Heart right ventricle (tissue), 16 donors: Measurements from ENCODE around the gene SBF2. TPM values are rescaled to one million over a fixed set of nuclear protein-coding genes. Genes with fewer than 3 reads are reported as not detected.

ENCODE experiments used
- ATAC-seq, 8 donors: fragments of 200-7000 bp; cut with Tn5 transposase; one replicate each; pipeline ENCODE4 v1.9.1; 2020; ENCODE audit warnings: mild to moderate bottlenecking in 8 of 8, moderate library complexity in 8 of 8, moderate number of reproducible peaks in 1 of 8
- DNase-seq, 2 donors: peaks; one replicate each; pipeline ENCODE4 v3.0.0-alpha.2; 2020
- H3K27ac ChIP-seq, 10 donors: fragments of 200-600 bp; sonication (generic) in 2 of 10; one replicate each; pipeline versions ENCODE4 v1.5.0 to v1.8.0; 2020 to 2022; ENCODE audit warnings: mild to moderate bottlenecking in 3 of 10
- H3K27me3 ChIP-seq, 7 donors: fragments of 200-600 bp; one replicate each; pipeline ENCODE4 v1.8.0; 2021 to 2022; ENCODE audit warnings: mild to moderate bottlenecking in 2 of 7
- H3K36me3 ChIP-seq, 9 donors: fragments of 200-600 bp; sonication (generic) in 1 of 9; one replicate each; pipeline versions ENCODE4 v1.5.0 to v1.8.0; 2020 to 2022; ENCODE audit warnings: mild to moderate bottlenecking in 2 of 9
- H3K4me1 ChIP-seq, 9 donors: fragments of 200-600 bp; sonication (generic) in 1 of 9; one replicate each; pipeline versions ENCODE4 v1.5.0 to v1.8.0; 2020 to 2022; ENCODE audit warnings: mild to moderate bottlenecking in 4 of 9
- H3K4me3 ChIP-seq, 10 donors: fragments of 200-600 bp; sonication (generic) in 2 of 10; one replicate each; pipeline versions ENCODE4 v1.5.0 to v1.8.0; 2020 to 2022; ENCODE audit warnings: mild to moderate bottlenecking in 7 of 10, moderate library complexity in 2 of 10
- H3K9me3 ChIP-seq, 11 donors: fragments of 200-600 bp in 10 of 11; sonication (generic) in 2 of 11; one replicate each; pipeline versions ENCODE4 v1.5.0 to v1.8.0; 2013 to 2022; ENCODE audit warnings: mild to moderate bottlenecking in 2 of 11, control low read depth in 1 of 11, moderate library complexity in 1 of 11
- WGBS, 2 donors: extraction: QIAGEN DNeasy Blood & Tissue Kit; methylation state at CpG; one replicate each; pipeline ENCODE4 v1.1.7; 2013; ENCODE audit warnings: inconsistent platforms in 1 of 2; 5-methylcytosine and 5-hydroxymethylcytosine counted together
- intact Hi-C, 10 donors: fragments of 100-400 bp; cut with DNase I; formaldehyde crosslinking; loops; one replicate each; pipeline versions ENCODE4 v1.11.1 to v1.14.2; 2022
- polyA plus RNA-seq, 2 donors: library from polyadenylated mRNA; stranded (reverse); fragments of 200-250 nt; gene quantifications; one replicate each; pipeline ENCODE4 v1.2.3, GENCODE V29; 2013
- total RNA-seq, 10 donors: library from RNA; stranded (reverse); fragmentation: NEBNext Ultra II Directional in 3 of 10; extraction: Animal tissue kit (Norgen Biotek cat#: 25700) in 3 of 10; gene quantifications; one replicate each; pipeline versions ENCODE4 v1.2.1 to v1.2.4, GENCODE V29; 2021 to 2023
- TF ChIP-seq, protein P1 (sequence below), 9 donors: fragments of 200-600 bp; sonication (generic) in 2 of 9; IDR thresholded peaks; one replicate each; pipeline versions ENCODE4 v1.5.0 to v1.8.0; 2021 to 2022; ENCODE audit warnings: antibody characterized with exemption in 9 of 9, mild to moderate bottlenecking in 5 of 9, moderate library complexity in 1 of 9
- donor health status: Arrhythmogenic right ventricular cardiomyopathy.
- donor health status: ischemic (EF 13 %, LVEDD 7.1; RV severe dilation, severe dysfunction).
- donor health status: healthy with polysubstance abuse.
- donor health status: DM: no; HTN: yes; CAD: no.
- donor health status: DM: no; HTN: no; CAD: no.
- donor health status: ischemic (EF 25% LVEDD 6.9; RV normal size, moderate dysfunction).
- donor health status: ischemic (EF 25% LVEDD 5.7; RV mildly dilated, moderate dysfunction).
- donor health status: healthy.
- donor health status: DM: yes; HTN: yes; CAD: no.
- donor health status: Ischemic cardiomyopathy.
- donor health status: ischemic (EF 35%, LVEDD 5.7; RV mildly dilated, moderate dysfunction).
- donor health status: nonischemic (EF 11% LVEDD 7.7; RV severe dilation, severe dysfunction).
- donor health status: DM: yes; HTN: yes; CAD: no.
- donor health status: PGD.
- donor health status: ischemic (EF 29% LVEDD 5.4; RV normal size, mild dysfunction).
- donor health status: nonischemic (EF 23%, LVEDD 6.1; RV moderate dilation, normal function).

Gene SBF2
- total and polyA plus RNA-seq, 12 donors: 8.9 to 27.1 (median 21.2) TPM

DNA sequence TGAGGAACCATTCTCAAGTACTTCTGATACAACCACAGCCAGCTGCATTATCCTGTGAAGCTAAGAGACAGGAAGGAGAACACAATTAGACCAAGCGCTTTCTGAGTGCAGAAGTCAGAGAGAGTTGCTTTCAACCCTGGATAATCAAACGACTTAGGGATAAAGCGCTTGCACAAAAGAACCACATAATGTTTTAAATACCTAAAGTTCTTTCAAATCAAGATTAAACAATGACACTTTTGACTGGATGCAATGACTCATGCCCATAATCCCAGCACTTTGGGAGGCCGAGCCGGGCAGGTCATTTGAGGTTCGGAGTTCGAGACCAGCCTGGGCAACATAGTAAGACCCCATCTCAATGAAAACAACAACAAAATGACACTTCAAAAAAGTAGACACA, 485.1 kb downstream of the SBF2 start:
- peaks cover 0 to 81% (median 25%) of the 10 kb centered on the region in 9 donors for H3K36me3 ChIP-seq
- TF ChIP-seq, protein P1, sequence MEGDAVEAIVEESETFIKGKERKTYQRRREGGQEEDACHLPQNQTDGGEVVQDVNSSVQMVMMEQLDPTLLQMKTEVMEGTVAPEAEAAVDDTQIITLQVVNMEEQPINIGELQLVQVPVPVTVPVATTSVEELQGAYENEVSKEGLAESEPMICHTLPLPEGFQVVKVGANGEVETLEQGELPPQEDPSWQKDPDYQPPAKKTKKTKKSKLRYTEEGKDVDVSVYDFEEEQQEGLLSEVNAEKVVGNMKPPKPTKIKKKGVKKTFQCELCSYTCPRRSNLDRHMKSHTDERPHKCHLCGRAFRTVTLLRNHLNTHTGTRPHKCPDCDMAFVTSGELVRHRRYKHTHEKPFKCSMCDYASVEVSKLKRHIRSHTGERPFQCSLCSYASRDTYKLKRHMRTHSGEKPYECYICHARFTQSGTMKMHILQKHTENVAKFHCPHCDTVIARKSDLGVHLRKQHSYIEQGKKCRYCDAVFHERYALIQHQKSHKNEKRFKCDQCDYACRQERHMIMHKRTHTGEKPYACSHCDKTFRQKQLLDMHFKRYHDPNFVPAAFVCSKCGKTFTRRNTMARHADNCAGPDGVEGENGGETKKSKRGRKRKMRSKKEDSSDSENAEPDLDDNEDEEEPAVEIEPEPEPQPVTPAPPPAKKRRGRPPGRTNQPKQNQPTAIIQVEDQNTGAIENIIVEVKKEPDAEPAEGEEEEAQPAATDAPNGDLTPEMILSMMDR (IDR thresholded peaks at IDR 0.05): no peak
- H3K27ac ChIP-seq: no peak overlapping the region
- 85 to 89% methylated on average over 7 of the region's 7 CpGs for WGBS, 2 donors
- intact Hi-C loops: no loop called here
- H3K4me1 ChIP-seq: peaks cover 4 to 10% (median 9%) of the 10 kb centered on the region in 9 donors
- no peaks in the 10 kb centered on the region for H3K9me3 ChIP-seq
- DNase-seq (no peak), ATAC-seq (no peak)
- H3K27me3 ChIP-seq: no peaks in the 10 kb centered on the region
- H3K4me3 ChIP-seq: no peak overlapping the region

DNA sequence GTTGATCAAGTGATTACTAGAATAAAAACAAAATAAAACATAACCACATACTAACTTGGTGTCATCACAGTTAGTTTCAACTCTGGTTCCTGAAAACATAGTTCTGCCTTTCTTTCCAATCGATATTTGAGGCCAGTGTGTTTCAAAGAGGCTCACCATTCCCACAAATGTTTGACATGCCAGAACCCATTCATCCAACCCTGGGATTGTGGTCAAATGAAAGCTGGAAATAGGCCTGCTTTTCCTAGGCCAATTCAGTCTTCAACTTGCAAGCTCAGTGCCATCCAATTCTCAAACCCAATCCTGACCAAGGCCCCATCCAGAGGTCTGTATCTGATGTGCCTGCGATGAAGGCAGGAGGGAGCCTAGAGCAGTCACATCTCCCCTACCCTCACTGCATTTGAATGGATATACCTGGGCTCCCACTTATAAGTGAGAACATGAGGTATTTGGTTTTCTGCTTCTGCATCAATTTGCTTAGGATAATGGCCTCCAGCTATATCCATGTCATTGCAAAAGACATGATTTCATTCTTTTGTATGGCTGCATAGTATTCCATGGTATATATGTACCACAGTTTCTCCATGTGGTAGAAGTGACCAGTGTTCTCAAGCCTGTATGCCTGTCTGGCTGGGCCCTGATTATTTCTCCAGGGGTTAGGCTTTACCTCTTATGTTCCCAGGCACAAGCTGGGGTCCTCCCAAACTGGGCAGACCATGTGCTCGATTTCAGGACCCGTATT, 486.9 kb downstream of the SBF2 start:
- DNase-seq (no peak), ATAC-seq (no peak)
- peaks cover 0 to 67% (median 25%) of the 10 kb centered on the region in 9 donors for H3K36me3 ChIP-seq
- no peaks in the 10 kb centered on the region for H3K9me3 ChIP-seq
- WGBS, 2 donors: 97 to 98% methylated on average over 4 of the region's 4 CpGs
- no peak overlapping the region for H3K27ac ChIP-seq
- H3K4me1 ChIP-seq: peaks cover 7 to 29% (median 25%) of the 10 kb centered on the region in 9 donors
- TF ChIP-seq, protein P1 (IDR thresholded peaks at IDR 0.05): no peak
- intact Hi-C loops: no loop called here
- no peak overlapping the region for H3K4me3 ChIP-seq
- no peaks in the 10 kb centered on the region for H3K27me3 ChIP-seq

DNA sequence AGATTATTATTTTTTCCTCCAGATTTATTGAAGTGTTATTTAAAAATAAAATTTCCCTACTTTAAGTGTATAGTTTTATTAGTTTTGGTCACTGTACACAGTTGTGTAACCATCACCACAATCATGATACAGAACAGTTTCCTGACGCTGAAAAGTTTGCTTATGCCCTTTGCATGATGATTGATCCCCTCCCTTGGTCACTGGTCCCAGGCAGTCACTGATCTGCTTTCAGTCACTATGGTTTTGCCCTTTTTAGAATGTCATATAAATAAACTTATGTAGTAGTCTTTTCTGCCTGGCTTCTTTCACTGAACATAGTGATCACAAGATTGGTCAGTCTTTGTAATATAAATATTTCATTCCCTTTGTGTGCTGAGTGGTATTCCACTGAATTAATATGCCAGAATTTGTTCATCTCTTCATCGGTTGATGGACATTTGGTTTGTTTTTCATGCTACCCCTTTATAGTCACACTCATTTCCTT, 489.6 kb downstream of the SBF2 start:
- Histone ChIP-seq H3K4me3 (no peak overlapping the region), H3K27ac (peak overlapping the region in 7 of 10 donors; percentile 13 to 84 (median 77)), H3K27me3 (no peaks in the 10 kb centered on the region), H3K4me1 (peaks cover 7 to 39% (median 34%) of the 10 kb centered on the region in 9 donors), H3K9me3 (no peaks in the 10 kb centered on the region), H3K36me3 (peaks cover 0 to 49% (median 22%) of the 10 kb centered on the region in 9 donors)
- DNase-seq (no peak), ATAC-seq (no peak)
- WGBS, 2 donors: 83 to 85% methylated on average over 2 of the region's 2 CpGs
- intact Hi-C loops: no loop called here
- TF ChIP-seq, protein P1 (IDR thresholded peaks at IDR 0.05): no peak

DNA sequence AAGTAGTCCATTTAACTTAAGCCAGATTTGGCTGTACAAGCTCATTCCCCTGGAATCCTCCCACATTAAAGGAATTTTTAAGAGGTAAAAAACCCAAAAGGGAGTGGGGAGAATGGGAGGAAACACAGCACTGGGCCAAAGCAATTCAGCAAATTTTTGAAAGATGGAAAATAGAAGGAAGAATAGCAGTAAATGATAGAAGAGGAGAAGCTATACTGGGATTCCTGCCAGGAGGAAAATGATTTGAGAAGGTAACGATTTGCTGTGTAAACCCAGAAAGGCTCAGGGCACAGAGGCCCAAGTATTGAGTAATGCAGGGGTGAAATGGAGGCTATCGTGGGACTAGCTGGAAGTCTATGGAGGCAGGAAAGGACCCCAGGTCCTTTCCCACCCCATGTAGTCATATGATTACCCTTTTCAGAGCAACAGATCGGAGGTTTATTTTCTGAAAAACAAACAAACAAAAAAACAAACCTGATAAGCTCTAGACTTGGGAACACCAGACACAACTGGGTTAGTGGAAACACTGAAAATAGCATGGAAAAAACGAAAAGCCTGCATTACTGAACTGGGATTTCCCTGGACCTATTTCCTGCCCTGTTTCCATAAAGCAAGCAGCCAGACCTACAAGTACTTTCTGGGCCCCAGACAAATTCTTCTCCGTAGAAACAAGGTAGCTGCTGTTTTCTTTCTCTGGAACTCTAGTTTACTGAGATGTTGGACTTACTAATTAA, 490.2 kb downstream of the SBF2 start:
- H3K4me3 ChIP-seq: no peak overlapping the region
- no peaks in the 10 kb centered on the region for H3K9me3 ChIP-seq
- TF ChIP-seq, protein P1 (IDR thresholded peaks at IDR 0.05): no peak
- H3K36me3 ChIP-seq: peaks cover 0 to 43% (median 22%) of the 10 kb centered on the region in 9 donors
- intact Hi-C loops: no loop called here
- H3K27ac ChIP-seq: peak overlapping the region in 8 of 10 donors; percentile 5 to 84 (median 70)
- WGBS, 2 donors: 52 to 55% methylated on average over 5 of the region's 5 CpGs
- H3K27me3 ChIP-seq: no peaks in the 10 kb centered on the region
- DNase-seq (no peak), ATAC-seq (no peak)
- H3K4me1 ChIP-seq: peaks cover 7 to 39% (median 34%) of the 10 kb centered on the region in 9 donors
